NCI-H1436 treated with DMSO at 0.1 percent for 48 hours (cell line): ENCODE data around the gene GSTM3.

ENCODE experiments used
- DNase-seq: peaks from one replicate; lab custom pipeline; 2025; lab: John Stamatoyannopoulos, UW

Gene GSTM3

GRCh38 chr1:109740615-109741373 lies at the start of gene GSTM3:
GSTM3 (minus strand) TSS chr1:109741038; CDS start chr1:109740287, 751 bp downstream.
- DNase-seq = no peak

- no peak for DNase-seq
Measured at GRCh38 chr1:109790329-109790728, 49.5 kb upstream of the GSTM3 start.

GRCh38 chr1:109789551-109790180 lies 48.8 kb upstream of the GSTM3 start:
- no peak for DNase-seq

GRCh38 chr1:109788695-109789521 lies 48.1 kb upstream of the GSTM3 start:
- no peak for DNase-seq

- DNase-seq = no peak
Measured at GRCh38 chr1:109787845-109788601, 47.2 kb upstream of the GSTM3 start.

GRCh38 chr1:109787211-109787844 lies 46.5 kb upstream of the GSTM3 start:
- no peak for DNase-seq

- no peak for DNase-seq
Measured at GRCh38 chr1:109786531-109787021, 45.7 kb upstream of the GSTM3 start.

GRCh38 chr1:109786112-109786480 lies 45.3 kb upstream of the GSTM3 start:
- DNase-seq = no peak

GRCh38 chr1:109785446-109786111 lies 44.7 kb upstream of the GSTM3 start:
- no peak for DNase-seq

GRCh38 chr1:109784551-109785252 lies 43.9 kb upstream of the GSTM3 start:
- DNase-seq = no peak

- no peak for DNase-seq
Measured at GRCh38 chr1:109783436-109783835, 42.6 kb upstream of the GSTM3 start.

- DNase-seq = no peak
Measured at GRCh38 chr1:109782927-109783326, 42.1 kb upstream of the GSTM3 start.

GRCh38 chr1:109782514-109782913 lies 41.7 kb upstream of the GSTM3 start:
- DNase-seq = no peak

- DNase-seq = no peak
Measured at GRCh38 chr1:109781806-109782205, 41.0 kb upstream of the GSTM3 start.

- DNase-seq = no peak
Measured at GRCh38 chr1:109780982-109781381, 40.1 kb upstream of the GSTM3 start.

GRCh38 chr1:109777980-109778625 lies 37.3 kb upstream of the GSTM3 start:
- no peak for DNase-seq

- DNase-seq = no peak
Measured at GRCh38 chr1:109777436-109777835, 36.6 kb upstream of the GSTM3 start.

- no peak for DNase-seq
Measured at GRCh38 chr1:109776911-109777310, 36.1 kb upstream of the GSTM3 start.

- DNase-seq = no peak
Measured at GRCh38 chr1:109776206-109776835, 35.5 kb upstream of the GSTM3 start.
